Tongue (tissue), 2 donors: ENCODE measurements around the gene RRN3. TPM values are rescaled to one million over a fixed set of nuclear protein-coding genes. Genes with fewer than 3 reads are reported as not detected.
"Not testable (repeated sequence)": the region's sequence is repeated elsewhere in the genome, so short reads cannot be mapped to it uniquely, and the experiment has no call there.

Experiments used
- DNase-seq: peaks from one replicate; pipeline ENCODE4 v3.0.0-alpha.2; 2015
- total RNA-seq: library from RNA; depleted of rRNA; stranded (reverse); fragments of >200 nt; gene quantifications from one replicate; pipeline ENCODE4 v1.2.3, GENCODE V29; 2014

RRN3 gene
- total RNA-seq, 1 donor from 2014 or later, result 55.1 TPM

GRCh38 chr16:15096583-15096972 lies 2.5 kb upstream of the RRN3 start:
- DNase-seq, result not testable (repeated sequence)

- not testable (repeated sequence) for DNase-seq
Observed at GRCh38 chr16:15093571-15093954, 509 bp downstream of the RRN3 start.

GRCh38 chr16:15090663-15091269 lies 3.3 kb downstream of the RRN3 start:
- not testable (repeated sequence) for DNase-seq

- not testable (repeated sequence) for DNase-seq
Observed at GRCh38 chr16:15082788-15083187, 11.3 kb downstream of the RRN3 start.

GRCh38 chr16:15080883-15081282 lies 13.2 kb downstream of the RRN3 start:
- not testable (repeated sequence) for DNase-seq

- not testable (repeated sequence) for DNase-seq
Observed at GRCh38 chr16:15076161-15076560, 17.9 kb downstream of the RRN3 start.

GRCh38 chr16:15073101-15073500 lies 21.0 kb downstream of the RRN3 start:
- no peak for DNase-seq

GRCh38 chr16:15071916-15072769 lies 21.9 kb downstream of the RRN3 start:
- DNase-seq, result not testable (repeated sequence)

GRCh38 chr16:15071013-15071412 lies 23.1 kb downstream of the RRN3 start:
- DNase-seq, result not testable (repeated sequence)

GRCh38 chr16:15066690-15067089 lies 27.4 kb downstream of the RRN3 start:
- DNase-seq, result not testable (repeated sequence)

- DNase-seq, result not testable (repeated sequence)
Observed at GRCh38 chr16:15065961-15066360, 28.1 kb downstream of the RRN3 start.

- not testable (repeated sequence) for DNase-seq
Observed at GRCh38 chr16:15062085-15062810, 31.8 kb downstream of the RRN3 start.

GRCh38 chr16:15059324-15059723 lies 34.7 kb downstream of the RRN3 start:
- no peak for DNase-seq

GRCh38 chr16:15057681-15058417 lies 36.2 kb downstream of the RRN3 start:
- DNase-seq, result no peak

- peak; percentile 42 for DNase-seq
Observed at GRCh38 chr16:15055141-15056053, 38.7 kb downstream of the RRN3 start.

GRCh38 chr16:15054357-15055140 lies 39.5 kb downstream of the RRN3 start:
- no peak for DNase-seq

GRCh38 chr16:15053904-15054303 lies 40.2 kb downstream of the RRN3 start:
- no peak for DNase-seq

- no peak for DNase-seq
Observed at GRCh38 chr16:15052747-15053476, 41.2 kb downstream of the RRN3 start.

GRCh38 chr16:15051387-15051951 lies 42.6 kb downstream of the RRN3 start:
- no peak for DNase-seq
